ENCODE measurements around the gene ANXA4.
"Not testable (repeated sequence)": the region's sequence is repeated elsewhere in the genome, so short reads cannot be mapped to it uniquely, and the experiment has no call there.

The ANXA4 gene

DNA sequence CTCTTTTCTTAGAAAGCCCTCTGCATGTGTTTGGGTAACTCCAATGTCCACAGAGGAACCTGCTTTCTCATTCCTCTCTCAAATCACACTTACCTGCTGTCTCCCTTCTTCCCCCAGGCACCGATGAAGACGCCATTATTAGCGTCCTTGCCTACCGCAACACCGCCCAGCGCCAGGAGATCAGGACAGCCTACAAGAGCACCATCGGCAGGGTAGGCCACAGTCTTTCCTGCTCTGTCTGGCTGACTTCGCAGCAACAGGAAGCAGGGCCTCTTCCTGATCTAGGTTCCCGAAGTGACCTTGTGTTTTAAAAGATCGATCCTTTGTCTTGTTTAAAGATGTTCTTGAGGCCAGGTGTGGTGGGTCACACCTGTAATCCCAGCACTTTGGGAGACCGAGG is 62.5 kb downstream of the ANXA4 start:
- no peak for DNase-seq (ENCODE audit: low read depth in 2 of 2)

DNA sequence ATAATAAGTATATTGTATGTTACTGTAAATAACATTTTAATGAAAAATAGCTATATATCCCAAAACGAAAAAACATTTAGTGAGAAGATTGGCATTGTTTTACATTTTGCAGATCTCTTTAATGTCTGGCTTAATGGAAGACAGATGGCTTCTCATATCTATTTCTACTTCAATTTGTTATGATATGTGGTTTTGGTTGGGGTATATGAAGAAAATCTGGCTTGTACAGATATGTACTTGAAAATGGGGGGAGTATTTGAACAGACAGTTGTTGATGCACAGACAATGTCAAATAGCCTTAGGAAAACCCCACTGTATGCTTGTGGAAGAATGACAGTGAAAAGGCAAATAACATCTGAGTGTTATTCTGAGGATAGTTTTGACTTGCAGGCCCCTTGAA is 64.0 kb downstream of the ANXA4 start:
- DNase-seq (ENCODE audit: low read depth in 2 of 2), result no peak

DNA sequence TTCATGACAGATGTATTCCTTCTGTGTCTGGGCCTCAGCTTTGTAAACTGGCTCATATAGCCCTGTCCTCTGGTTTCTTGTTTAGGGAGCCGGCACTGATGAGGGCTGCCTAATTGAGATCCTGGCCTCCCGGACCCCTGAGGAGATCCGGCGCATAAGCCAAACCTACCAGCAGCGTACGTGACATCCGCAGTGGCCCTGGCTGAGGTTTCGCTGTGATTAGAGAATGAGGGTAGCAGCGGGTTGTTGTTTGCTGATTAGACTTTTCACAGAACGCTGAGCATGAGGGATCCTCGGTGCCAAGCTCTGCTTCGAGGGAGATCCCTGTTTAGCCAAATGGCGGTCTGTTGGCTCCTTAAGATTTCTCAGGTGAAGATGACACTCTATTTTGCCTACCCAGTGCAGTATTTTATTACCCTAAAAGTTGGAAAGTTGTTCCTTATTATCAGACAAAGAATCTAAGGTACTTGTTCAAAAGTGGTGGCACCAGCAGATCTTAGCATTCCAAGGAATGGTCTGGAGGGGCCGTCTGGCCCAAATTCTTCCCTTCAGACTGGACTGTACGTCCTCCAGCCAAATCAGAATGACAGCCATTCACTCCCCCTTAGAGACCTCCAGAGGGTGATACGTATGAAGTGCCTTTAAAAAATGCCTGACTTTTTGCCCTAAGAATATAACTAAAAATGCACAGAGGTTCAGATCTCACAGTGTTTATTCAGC is 66.0 kb downstream of the ANXA4 start:
- DNase-seq (ENCODE audit: low read depth in 2 of 2), result no peak

DNA sequence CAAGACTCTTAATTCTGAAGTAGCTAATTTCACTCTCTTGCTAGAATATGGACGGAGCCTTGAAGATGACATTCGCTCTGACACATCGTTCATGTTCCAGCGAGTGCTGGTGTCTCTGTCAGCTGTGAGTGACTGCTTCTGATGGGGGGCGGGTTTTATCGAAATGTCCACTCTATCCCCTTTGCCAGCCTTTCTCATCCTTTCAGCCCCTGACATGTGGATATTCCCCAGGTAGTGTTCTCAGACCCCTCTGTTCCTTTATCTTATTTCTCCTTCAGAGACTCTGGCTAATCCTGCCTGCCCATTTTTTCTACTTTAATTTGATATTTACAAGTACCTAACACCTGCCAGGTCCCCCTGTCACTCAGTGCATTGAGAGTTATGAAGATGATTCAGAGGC is 68.6 kb downstream of the ANXA4 start:
- no peak for DNase-seq (ENCODE audit: low read depth in 2 of 2)

DNA sequence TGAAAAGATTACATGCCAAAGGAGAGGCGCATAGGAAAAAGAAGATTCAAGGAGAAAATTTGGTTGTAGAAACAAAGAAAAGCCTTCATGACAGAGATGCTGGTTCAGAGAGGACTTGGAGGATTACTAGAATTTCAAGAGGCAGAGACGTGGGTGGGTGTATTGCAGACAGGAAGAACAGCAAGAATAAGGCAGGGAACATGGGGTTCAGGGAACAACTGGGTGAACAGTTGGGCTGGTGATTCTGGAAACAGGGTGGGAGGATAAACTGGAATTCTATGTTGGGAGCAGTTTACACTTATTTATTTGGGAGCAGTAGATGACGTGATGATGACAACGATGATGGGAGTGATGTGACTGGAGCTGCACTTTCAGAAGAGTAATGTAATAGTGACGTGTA is 69.1 kb downstream of the ANXA4 start:
- DNase-seq (ENCODE audit: low read depth in 2 of 2), result no peak

DNA sequence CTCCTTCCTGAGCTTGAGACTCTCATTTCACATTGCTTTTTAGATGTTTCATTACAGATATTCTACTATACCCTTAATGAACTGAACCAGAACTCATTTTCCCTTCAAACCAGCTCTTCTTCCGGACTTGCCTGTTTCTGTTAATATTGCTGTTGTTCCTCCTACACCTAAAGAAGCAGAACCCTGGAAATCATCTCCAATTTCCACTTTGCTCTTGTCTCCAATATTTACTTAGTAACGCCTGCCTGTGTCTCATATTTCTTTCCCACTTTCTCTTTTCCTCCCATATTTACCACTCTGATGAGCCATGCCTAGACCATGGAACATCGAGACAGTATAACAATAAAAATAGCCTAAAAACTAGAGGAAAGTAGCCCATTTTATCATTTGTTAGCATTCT is 69.7 kb downstream of the ANXA4 start:
- DNase-seq (ENCODE audit: low read depth in 2 of 2), result no peak

- no peak for DNase-seq (ENCODE audit: low read depth in 2 of 2)
These were observed 73.8 kb downstream of the ANXA4 start for GRCh38 chr2:69815717-69816116.

GRCh38 chr2:69816923-69817542 is 75.1 kb downstream of the ANXA4 start:
- DNase-seq (ENCODE audit: low read depth in 2 of 2), result peak; percentile 45 to 65

DNA sequence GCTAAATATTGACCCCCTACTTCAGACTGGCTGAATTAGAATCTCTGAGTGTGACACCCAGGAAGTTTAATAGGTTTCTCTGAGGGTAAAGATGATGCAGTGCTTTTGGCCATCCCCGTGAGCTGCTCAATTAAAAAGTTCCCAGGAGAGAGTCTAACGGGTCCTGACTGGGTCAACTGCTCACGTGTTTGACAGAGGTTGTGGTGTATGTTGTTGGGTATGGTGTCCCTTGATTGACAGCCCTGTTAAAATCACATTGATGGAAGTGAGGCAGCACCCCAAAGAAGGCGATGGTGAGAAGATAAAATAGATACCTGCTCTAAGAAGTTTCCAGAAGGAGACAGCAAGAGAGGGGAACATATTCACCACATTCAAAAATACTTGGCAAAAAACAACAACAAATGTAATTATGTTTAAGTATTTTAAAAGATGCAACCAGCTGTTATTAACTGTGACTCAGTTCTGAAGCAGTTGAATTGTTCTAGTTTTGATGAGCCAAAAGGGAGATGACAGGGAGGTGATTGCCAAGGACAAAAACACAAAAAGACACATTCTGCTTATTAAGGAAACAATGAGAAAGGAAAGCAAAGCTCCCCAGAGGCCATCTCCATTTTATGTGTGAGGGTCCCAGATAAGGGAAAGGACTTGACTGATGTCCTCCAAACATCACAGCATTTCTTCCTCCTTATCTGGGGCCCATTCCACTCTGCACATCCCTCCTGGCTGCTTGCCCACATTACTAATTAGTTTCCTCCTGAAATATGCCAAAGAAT is 76.0 kb downstream of the ANXA4 start:
- no peak for DNase-seq (ENCODE audit: low read depth in 2 of 2)

DNA sequence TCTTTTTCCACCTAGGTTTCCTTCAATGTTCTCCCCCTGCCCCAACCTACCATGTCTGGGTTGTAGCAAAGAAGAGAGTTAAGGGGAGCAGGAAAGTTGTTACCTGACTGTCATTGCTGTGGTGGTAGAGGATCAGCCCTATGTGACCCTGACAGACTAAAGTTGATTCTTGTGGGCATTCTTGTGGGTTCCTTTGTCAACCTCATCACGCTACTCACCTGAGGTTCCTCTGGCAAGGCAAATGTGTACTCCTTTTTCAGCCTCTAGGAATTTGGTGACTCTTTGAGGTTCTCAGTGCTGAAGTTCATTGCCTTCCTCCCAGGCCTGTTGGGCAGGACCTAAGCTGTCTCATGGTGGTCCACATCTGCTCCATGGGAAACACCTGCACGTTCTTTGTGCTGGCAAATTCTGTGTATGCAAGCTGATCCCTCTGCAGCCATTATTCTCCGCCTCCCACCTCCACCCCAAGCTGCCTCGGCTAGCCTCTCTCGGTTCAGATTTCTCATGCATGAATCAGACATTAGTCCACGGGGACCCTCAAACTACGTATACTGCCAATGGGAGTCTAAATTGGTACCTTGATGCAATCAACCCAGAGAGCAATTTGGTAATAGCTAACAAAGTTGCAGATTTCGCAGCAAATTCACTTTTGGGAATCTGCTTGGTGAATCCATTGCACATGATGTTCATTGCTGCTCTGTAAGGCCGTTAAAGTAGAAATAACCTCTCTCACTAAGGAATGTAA is 86.0 kb downstream of the ANXA4 start:
- no peak for DNase-seq (ENCODE audit: low read depth in 2 of 2)

- no peak for DNase-seq (ENCODE audit: low read depth in 2 of 2)
These were observed 87.0 kb downstream of the ANXA4 start for GRCh38 chr2:69828938-69829255.

DNA sequence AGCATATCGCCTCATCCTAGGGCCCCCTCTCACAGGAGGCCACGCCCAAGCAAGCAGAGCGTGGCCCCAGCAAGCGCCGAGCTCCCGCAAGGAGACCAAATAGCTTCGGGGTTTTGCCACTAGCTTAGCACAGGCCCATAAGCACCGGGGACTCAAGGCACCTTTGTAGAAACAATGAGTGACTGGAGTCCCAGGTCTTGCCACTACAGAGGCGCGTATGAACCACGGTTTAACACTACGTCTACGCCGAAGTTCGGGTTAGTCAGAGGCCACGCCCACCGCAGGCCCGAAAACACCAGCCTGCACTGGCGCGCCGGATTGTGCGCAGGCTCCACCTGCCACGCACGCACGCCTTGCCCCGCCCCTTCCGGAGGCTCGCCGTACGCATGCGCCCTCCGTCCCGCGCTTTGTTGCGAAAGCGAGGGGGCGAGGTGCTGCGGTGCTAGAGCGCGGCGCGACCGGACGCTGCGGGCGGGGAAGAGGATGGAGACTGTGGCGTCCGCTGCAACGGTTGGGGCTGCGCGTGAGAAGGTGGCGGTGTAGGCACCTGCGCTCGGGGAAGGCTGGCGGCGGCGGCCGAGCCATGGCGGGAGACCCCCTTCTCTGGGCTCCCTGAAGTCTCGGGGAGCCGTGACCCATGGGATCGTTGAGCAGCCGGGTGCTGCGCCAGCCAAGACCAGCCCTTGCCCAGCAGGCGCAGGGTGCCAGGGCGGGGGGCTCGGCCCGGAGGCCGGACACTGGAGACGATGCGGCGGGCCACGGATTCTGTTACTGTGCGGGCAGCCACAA is 87.5 kb downstream of the ANXA4 start, which contains the start of gene GMCL1:
Gene GMCL1 (plus strand): TSS at position 405 of the 789 bp plus-strand sequence. CDS start 233 bp downstream, at position 638.
- DNase-seq (ENCODE audit: low read depth in 2 of 2), result peak; percentile 95 to 98

DNA sequence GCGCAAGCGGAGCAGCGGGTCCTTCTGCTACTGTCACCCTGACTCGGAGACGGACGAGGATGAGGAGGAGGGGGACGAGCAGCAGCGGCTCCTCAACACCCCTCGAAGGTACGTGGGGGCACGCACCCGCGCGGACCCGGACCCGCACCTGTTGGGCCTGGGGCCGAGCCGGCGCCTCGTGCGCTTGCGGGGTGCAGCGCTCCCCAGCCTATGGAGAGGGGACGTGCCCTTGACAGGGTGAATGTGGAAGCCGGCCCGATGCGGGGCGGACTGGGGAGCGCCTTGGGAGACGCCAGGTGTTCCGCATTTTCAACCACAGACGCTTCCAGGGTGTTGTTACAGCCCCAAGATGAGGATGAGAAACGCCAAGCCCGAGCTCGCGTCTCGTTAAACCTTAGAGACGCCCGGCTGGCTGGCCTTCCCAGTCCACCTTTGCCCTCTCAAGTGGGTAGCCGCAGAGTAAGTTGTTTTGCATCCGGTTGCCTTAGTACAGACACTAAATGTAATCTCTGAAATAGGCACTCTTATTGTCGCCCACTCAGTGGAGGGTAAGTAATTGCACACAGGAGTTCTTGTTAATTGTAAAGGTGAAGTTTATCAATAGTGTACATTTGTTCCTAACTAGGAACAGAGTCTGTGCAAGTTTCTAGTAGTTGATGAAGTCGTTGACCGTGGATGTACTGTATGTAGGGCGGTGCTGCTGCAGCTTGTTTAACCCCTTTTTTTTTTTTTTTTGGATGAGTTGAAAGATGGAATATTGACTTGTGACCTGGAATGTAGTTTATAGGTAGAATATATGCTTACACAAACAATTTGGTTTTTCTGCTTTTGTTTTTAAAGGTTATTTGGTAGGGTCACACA is 88.3 kb downstream of the ANXA4 start:
- DNase-seq (ENCODE audit: low read depth in 2 of 2), result peak; percentile 3 to 19

DNA sequence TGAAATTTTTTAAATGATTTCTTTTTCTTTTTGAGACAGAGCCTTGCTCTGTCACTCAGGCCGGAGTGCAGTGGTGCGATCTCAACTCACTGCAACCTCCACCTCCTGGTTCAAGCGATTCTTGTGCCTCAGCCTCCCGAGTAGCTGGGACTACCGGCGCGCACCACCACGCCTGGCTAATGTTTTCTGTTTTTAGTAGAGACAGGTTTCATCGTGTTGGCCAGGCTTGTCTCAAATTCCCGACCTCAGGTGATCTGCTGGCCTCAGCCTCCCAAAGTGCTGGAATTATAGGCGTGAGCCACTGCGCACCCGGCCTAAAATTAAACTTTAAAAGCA is 88.9 kb downstream of the ANXA4 start:
- DNase-seq (ENCODE audit: low read depth in 2 of 2), result not testable (repeated sequence)

- DNase-seq (ENCODE audit: low read depth in 2 of 2), result no peak
These were observed 89.5 kb downstream of the ANXA4 start for GRCh38 chr2:69831354-69831905.

DNA sequence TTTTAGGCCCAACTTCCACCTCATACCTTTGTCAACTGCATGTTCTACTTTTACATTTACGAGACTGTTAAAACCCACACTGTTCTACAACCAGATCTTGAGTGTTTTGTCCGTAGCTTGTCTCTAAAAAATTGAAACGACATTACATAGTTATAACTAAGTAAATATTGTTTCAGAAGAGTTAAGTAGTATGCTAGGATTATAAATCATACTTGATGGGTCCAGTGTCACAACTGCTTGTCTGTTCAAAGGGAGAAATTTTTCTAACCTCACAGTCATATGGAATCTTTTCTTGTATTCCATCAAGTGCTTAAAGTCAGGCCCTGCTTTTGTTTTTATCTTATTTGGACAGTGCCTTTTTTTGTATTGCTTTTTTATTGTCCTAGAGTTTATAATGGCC is 91.8 kb downstream of the ANXA4 start:
- no peak for DNase-seq (ENCODE audit: low read depth in 2 of 2)

DNA sequence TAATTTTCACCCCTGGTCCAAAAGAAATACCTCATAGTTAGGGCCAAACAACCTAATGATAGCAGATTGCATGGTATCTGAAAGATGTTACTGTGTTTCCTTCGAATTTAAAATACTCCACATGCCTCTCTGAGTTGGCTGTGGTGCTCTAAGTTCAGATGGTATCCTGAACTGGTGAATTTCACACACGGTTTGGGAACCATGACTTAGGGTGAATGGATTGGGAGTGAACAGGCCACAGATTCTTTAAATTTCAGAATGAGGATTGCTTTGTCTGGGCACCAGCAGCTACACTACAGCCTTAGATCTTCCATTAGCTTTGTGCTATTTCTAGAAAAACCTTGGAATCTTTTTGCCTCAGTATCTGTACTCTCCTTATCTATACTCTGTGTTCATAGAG is 93.7 kb downstream of the ANXA4 start:
- DNase-seq (ENCODE audit: low read depth in 2 of 2), result no peak

GRCh38 chr2:69836316-69836715 is 94.4 kb downstream of the ANXA4 start:
- DNase-seq (ENCODE audit: low read depth in 2 of 2), result no peak

DNA sequence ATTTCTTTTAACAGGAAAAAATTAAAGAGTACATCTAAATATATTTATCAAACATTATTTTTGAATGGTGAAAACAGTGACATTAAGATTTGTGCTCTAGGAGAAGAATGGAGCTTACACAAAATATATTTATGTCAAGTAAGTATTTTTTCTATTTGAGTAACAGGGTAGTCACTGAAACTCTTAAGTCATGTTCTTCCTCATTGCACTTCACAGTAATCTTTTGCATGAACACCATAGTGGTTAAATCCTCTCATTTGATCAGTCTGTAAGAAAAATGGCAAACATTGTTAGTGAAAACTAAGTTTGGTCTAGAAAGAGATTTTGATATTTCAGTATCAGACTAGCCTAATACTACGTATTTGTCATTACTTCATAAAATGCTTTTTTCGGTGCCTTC is 95.6 kb downstream of the ANXA4 start:
- DNase-seq (ENCODE audit: low read depth in 2 of 2), result no peak

DNA sequence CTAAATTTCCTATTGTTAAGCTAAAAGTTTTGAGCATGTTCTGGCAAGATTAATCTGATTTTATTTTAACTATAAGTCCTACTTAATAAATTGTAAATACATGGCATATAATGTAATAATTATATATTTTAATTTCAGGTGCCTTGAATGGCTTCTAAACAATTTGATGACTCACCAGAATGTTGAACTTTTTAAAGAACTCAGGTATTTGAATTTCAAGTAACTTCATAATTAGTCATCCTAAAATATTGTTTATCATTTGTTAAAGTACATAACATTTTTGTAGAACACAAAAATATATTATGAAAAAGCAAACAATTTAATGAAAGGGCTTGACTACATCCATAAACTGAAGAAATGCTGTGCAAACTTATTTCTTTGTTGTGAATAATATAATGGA is 102.1 kb downstream of the ANXA4 start:
- DNase-seq (ENCODE audit: low read depth in 2 of 2), result no peak

Measured in activated CD4-positive, alpha-beta T cell treated with anti-CD3 and anti-CD28 coated beads for 24 hours (primary cell).